ENCODE results near the gene SLC45A1.
"Not testable (repeated sequence)": the region's sequence is repeated elsewhere in the genome, so short reads cannot be mapped to it uniquely, and the experiment has no call there.

The SLC45A1 gene

GRCh38 chr1:8367571-8368194 is 49.8 kb downstream of the SLC45A1 start:
- DNase-seq (ENCODE audit: low read depth in 2 of 2): no peak

GRCh38 chr1:8368956-8369639 is 51.2 kb downstream of the SLC45A1 start:
- DNase-seq (ENCODE audit: low read depth in 2 of 2): no peak

GRCh38 chr1:8370046-8370881 is 52.4 kb downstream of the SLC45A1 start:
- peak in 1 of 2 experiments; percentile 21 for DNase-seq (ENCODE audit: low read depth in 2 of 2)

- no peak for DNase-seq (ENCODE audit: low read depth in 2 of 2)
These were observed 53.0 kb downstream of the SLC45A1 start for GRCh38 chr1:8370905-8371315.

GRCh38 chr1:8371372-8371991 is 53.6 kb downstream of the SLC45A1 start:
- no peak for DNase-seq (ENCODE audit: low read depth in 2 of 2)

- DNase-seq (ENCODE audit: low read depth in 2 of 2): no peak
These were observed 55.2 kb downstream of the SLC45A1 start for GRCh38 chr1:8373125-8373524.

- peak; percentile 26 to 28 for DNase-seq (ENCODE audit: low read depth in 2 of 2)
These were observed 55.8 kb downstream of the SLC45A1 start for GRCh38 chr1:8373581-8374241.

GRCh38 chr1:8374356-8374755 is 56.4 kb downstream of the SLC45A1 start:
- DNase-seq (ENCODE audit: low read depth in 2 of 2): no peak

- DNase-seq (ENCODE audit: low read depth in 2 of 2): no peak
These were observed 56.9 kb downstream of the SLC45A1 start for GRCh38 chr1:8374812-8375211.

- DNase-seq (ENCODE audit: low read depth in 2 of 2): no peak
These were observed 58.5 kb downstream of the SLC45A1 start for GRCh38 chr1:8376358-8376840.

- no peak for DNase-seq (ENCODE audit: low read depth in 2 of 2)
These were observed 59.5 kb downstream of the SLC45A1 start for GRCh38 chr1:8377271-8377981.

GRCh38 chr1:8378178-8378577 is 60.3 kb downstream of the SLC45A1 start:
- DNase-seq (ENCODE audit: low read depth in 2 of 2): no peak

- no peak for DNase-seq (ENCODE audit: low read depth in 2 of 2)
These were observed 61.1 kb downstream of the SLC45A1 start for GRCh38 chr1:8378981-8379470.

- no peak for DNase-seq (ENCODE audit: low read depth in 2 of 2)
These were observed 61.7 kb downstream of the SLC45A1 start for GRCh38 chr1:8379513-8380186.

GRCh38 chr1:8380310-8380709 is 62.4 kb downstream of the SLC45A1 start:
- DNase-seq (ENCODE audit: low read depth in 2 of 2): not testable (repeated sequence)

- peak in 1 of 2 experiments; percentile 20 for DNase-seq (ENCODE audit: low read depth in 2 of 2)
These were observed 63.7 kb downstream of the SLC45A1 start for GRCh38 chr1:8381618-8382017.

GRCh38 chr1:8382051-8382505 is 64.2 kb downstream of the SLC45A1 start:
- DNase-seq (ENCODE audit: low read depth in 2 of 2): no peak

- DNase-seq (ENCODE audit: low read depth in 2 of 2): no peak
These were observed 64.9 kb downstream of the SLC45A1 start for GRCh38 chr1:8382608-8383505.

- DNase-seq (ENCODE audit: low read depth in 2 of 2): no peak
These were observed 66.2 kb downstream of the SLC45A1 start for GRCh38 chr1:8384088-8384487.

Measured in fibroblast of skin of left quadriceps (primary cell).